Thyroid gland (tissue), 4 donors: Measurements from ENCODE around the gene CFAP299. TPM values are rescaled to one million over a fixed set of nuclear protein-coding genes. Genes with fewer than 3 reads are reported as not detected.

Experiments used
- DNase-seq, 2 donors: peaks; one replicate each; pipeline ENCODE4 v3.0.0-alpha.2; 2019
- H3K27ac ChIP-seq, 3 donors: fragments of 200-600 bp; sonication (generic); 1 replicate in 2 of 3; 2 replicates in 1 of 3; pipeline ENCODE4 v1.5.1; 2016 to 2019; ENCODE audit warnings: mild to moderate bottlenecking in 1 of 3, moderate library complexity in 1 of 3
- H3K27me3 ChIP-seq: fragments of 200-600 bp; sonication (generic); one replicate; pipeline ENCODE4 v1.5.1; 2019
- H3K36me3 ChIP-seq, 2 donors: fragments of 200-600 bp; sonication (generic); one replicate each; pipeline ENCODE4 v1.5.1; 2016 to 2019
- H3K4me1 ChIP-seq, 2 donors: fragments of 200-600 bp; sonication (generic); one replicate each; pipeline ENCODE4 v1.5.1; 2017 to 2019
- H3K4me3 ChIP-seq, 3 donors: fragments of 200-600 bp; sonication (generic); replicated peaks in 1 of 3; 1 replicate in 2 of 3; 2 replicates in 1 of 3; pipeline ENCODE4 v1.5.1; 2016; ENCODE audit warnings: mild to moderate bottlenecking in 1 of 3
- H3K9me3 ChIP-seq: fragments of 200-600 bp; sonication (generic); one replicate; pipeline ENCODE4 v1.5.1; 2017
- CTCF ChIP-seq, 6 experiments: fragments of 200-600 bp in 3 of 6; fragments of 450-650 bp in 3 of 6; sonication (generic) in 3 of 6; IDR thresholded peaks; one replicate each; pipeline ENCODE4 v1.5.1; 2016 to 2019; ENCODE audit warnings: antibody characterized with exemption in 6 of 6, mild to moderate bottlenecking in 2 of 6, inconsistent platforms in 1 of 6, moderate library complexity in 1 of 6
- POLR2A ChIP-seq, 2 donors: fragments of 450-650 bp; IDR thresholded peaks; one replicate each; pipeline ENCODE4 v1.6.1; 2017; ENCODE audit warnings: antibody characterized with exemption in 2 of 2, mild to moderate bottlenecking in 2 of 2, moderate library complexity in 1 of 2
- WGBS, 2 donors: methylation state at CpG; one replicate each; pipeline ENCODE4 v1.1.5; 2017; 5-methylcytosine and 5-hydroxymethylcytosine counted together
- intact Hi-C: fragments of 100-400 bp; cut with DNase I; formaldehyde crosslinking; loops from one replicate; pipeline ENCODE4 v1.15.1; 2023
- total RNA-seq, 4 donors: library from RNA; depleted of rRNA; stranded (reverse); fragments of >200 nt; gene quantifications; one replicate each; pipeline ENCODE4 v1.2.3, GENCODE V29; 2016

CFAP299 gene
- total RNA-seq, 4 donors from 2014 or later, result 1.3 to 2.8 (median 2.7) TPM; not detected in 1

GRCh38 chr4:80532674-80533333, 197.3 kb downstream of the CFAP299 start:
- TF ChIP-seq CTCF (IDR thresholded peaks at IDR 0.05) (no peak), POLR2A (IDR thresholded peaks at IDR 0.05) (no peak)
- H3K27me3 ChIP-seq, result no peaks in the 10 kb centered on the region
- intact Hi-C loops, result no loop called here
- H3K4me1 ChIP-seq, result no peaks in the 10 kb centered on the region
- no peak overlapping the region for H3K27ac ChIP-seq
- WGBS, 2 donors, result 56 to 59% methylated on average over 2 of the region's 2 CpGs
- DNase-seq, result no peak
- no peaks in the 10 kb centered on the region for H3K9me3 ChIP-seq
- H3K36me3 ChIP-seq, result no peaks in the 10 kb centered on the region
- H3K4me3 ChIP-seq, result no peak overlapping the region

GRCh38 chr4:80535551-80535950, 200.0 kb downstream of the CFAP299 start:
- intact Hi-C loops, result no loop called here

GRCh38 chr4:80538276-80538926, 202.9 kb downstream of the CFAP299 start:
- Histone ChIP-seq H3K27ac (no peak overlapping the region), H3K4me3 (no peak overlapping the region), H3K9me3 (no peaks in the 10 kb centered on the region), H3K36me3 (no peaks in the 10 kb centered on the region), H3K27me3 (no peaks in the 10 kb centered on the region), H3K4me1 (no peaks in the 10 kb centered on the region)
- 95% methylated on average over 4 of the region's 4 CpGs for WGBS, 2 donors
- intact Hi-C loops, result no loop called here
- TF ChIP-seq POLR2A (IDR thresholded peaks at IDR 0.05), result no peak
- TF ChIP-seq CTCF (IDR thresholded peaks at IDR 0.05), result no peak
- no peak for DNase-seq

More at GRCh38 chr4:80535551-80535950, 200.0 kb downstream of the CFAP299 start:
- Histone ChIP-seq H3K36me3 (no peaks in the 10 kb centered on the region), H3K4me3 (no peak overlapping the region), H3K27ac (no peak overlapping the region), H3K4me1 (no peaks in the 10 kb centered on the region), H3K27me3 (no peaks in the 10 kb centered on the region), H3K9me3 (no peaks in the 10 kb centered on the region)
- TF ChIP-seq POLR2A (IDR thresholded peaks at IDR 0.05) (no peak), CTCF (IDR thresholded peaks at IDR 0.05) (no peak)
- DNase-seq, result no peak
- WGBS, 2 donors, result 72 to 73% methylated on average over 1 of the region's 1 CpG

- WGBS, 2 donors, result 71 to 74% methylated on average over 3 of the region's 3 CpGs
- Histone ChIP-seq H3K9me3 (no peaks in the 10 kb centered on the region), H3K4me3 (no peak overlapping the region), H3K27ac (no peak overlapping the region), H3K36me3 (no peaks in the 10 kb centered on the region), H3K4me1 (no peaks in the 10 kb centered on the region), H3K27me3 (no peaks in the 10 kb centered on the region)
- DNase-seq, result no peak
- TF ChIP-seq POLR2A (IDR thresholded peaks at IDR 0.05) (no peak), CTCF (IDR thresholded peaks at IDR 0.05) (no peak)
- intact Hi-C loops, result no loop called here
Observed at GRCh38 chr4:80539190-80539589, 203.7 kb downstream of the CFAP299 start.

- 76 to 80% methylated on average over 1 of the region's 1 CpG for WGBS, 2 donors
- DNase-seq, result no peak
- intact Hi-C loops, result no loop called here
- Histone ChIP-seq H3K27ac (no peak overlapping the region), H3K9me3 (no peaks in the 10 kb centered on the region), H3K4me3 (no peak overlapping the region), H3K36me3 (no peaks in the 10 kb centered on the region), H3K27me3 (no peaks in the 10 kb centered on the region), H3K4me1 (no peaks in the 10 kb centered on the region)
- TF ChIP-seq POLR2A (IDR thresholded peaks at IDR 0.05), result no peak
- no peak for TF ChIP-seq CTCF (IDR thresholded peaks at IDR 0.05)
Observed at GRCh38 chr4:80540349-80540748, 204.8 kb downstream of the CFAP299 start.
